HG02588 (cell line): ENCODE data around the gene JARID2.
A peak's percentile ranks its signal among the peaks of the same experiment; 100 is the strongest.
"Not testable (repeated sequence)": the region's sequence is repeated elsewhere in the genome, so short reads cannot be mapped to it uniquely, and the experiment has no call there.

Source experiments
- ATAC-seq: cut with Tn5 transposase; IDR thresholded peaks from one replicate; pipeline ENCODE4 v1.9.1; 2021; ENCODE audit warnings: mild to moderate bottlenecking, moderate library complexity; ENCODE audit not compliant: unreplicated experiment

Gene JARID2

DNA sequence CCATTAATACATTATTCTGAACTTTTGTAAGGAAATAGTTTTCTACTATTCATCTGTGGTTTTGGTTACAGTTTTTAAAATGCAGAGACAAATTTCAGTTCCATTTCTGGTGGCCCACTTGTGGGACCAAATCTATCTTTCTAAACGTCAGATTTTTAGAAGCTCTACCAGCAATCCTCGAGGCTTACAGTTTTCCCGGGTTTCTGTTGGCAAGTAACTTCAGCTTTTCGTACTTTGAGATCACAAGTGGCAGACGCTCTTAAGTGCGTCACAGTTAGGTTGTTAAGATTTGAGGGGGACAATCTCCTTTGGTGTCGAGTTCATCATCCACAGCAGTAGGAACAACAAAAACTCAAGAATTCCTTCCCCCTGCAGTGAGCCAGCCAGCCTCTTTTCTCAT is 60.0 kb downstream of the JARID2 start:
- peak; percentile 23 for ATAC-seq

DNA sequence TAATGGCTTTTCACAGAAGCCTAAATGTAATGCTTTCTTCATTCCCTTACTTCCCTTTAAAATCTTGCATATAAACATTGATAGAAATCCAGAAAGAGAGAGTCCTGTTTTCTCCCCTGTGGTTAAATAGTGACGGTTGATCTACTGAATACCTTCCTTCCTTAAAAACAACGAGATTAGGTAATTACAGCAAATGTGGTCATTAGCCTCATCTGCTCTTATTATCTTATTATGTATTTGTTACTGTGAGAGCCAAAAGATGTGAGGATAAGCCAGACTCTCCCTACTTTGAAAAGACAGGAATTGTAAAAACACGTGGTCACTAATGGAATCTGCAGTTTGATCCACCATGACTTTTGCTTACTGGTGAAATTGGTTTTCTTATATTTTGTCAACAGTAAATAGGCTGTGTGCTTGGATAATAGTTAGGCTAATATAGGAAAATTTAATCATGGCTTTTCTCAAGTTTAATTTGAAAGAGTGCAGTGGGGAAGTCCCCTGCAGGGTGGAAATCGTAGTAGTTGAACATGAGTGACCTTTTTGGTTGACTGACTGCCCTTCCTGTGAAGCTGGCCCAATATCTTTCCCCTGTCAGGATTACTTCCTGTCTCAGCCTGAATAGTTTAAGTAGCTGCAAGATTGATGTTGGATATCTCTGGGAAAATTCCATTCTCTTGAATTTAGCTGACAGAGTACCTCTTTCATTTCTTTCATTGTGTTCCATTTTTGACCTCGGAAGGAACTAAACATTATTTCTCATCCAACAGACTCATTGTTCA is 62.8 kb downstream of the JARID2 start:
- ATAC-seq = no peak

GRCh38 chr6:15309611-15310283 is 63.9 kb downstream of the JARID2 start:
- no peak for ATAC-seq

GRCh38 chr6:15310680-15311079 is 64.8 kb downstream of the JARID2 start:
- ATAC-seq = no peak

- ATAC-seq = no peak
These were observed 66.6 kb downstream of the JARID2 start for GRCh38 chr6:15312500-15312899.

DNA sequence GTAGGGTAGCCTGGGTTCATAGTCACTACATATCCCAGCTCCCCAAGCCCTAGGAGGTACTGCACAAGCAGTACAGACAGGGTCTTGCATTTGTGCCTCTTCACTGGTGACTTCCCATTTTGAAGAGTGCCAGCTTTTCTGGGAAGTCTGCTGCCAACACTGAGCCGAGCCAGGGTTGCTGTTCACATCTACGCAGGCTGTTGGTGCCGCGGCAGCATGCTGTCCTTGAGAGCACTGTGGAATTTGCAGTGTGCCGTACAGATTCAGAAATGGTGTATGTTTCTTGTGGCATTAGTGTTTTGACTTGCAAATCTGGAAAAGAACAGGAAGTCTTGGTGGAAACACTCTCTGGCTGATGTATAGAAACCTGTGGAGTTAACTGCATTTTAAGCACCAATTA is 67.5 kb downstream of the JARID2 start:
- ATAC-seq = no peak

GRCh38 chr6:15316754-15317153 is 70.9 kb downstream of the JARID2 start:
- ATAC-seq = no peak

- no peak for ATAC-seq
These were observed 71.4 kb downstream of the JARID2 start for GRCh38 chr6:15317251-15317650.

GRCh38 chr6:15317934-15318902 is 72.3 kb downstream of the JARID2 start:
- ATAC-seq = no peak

DNA sequence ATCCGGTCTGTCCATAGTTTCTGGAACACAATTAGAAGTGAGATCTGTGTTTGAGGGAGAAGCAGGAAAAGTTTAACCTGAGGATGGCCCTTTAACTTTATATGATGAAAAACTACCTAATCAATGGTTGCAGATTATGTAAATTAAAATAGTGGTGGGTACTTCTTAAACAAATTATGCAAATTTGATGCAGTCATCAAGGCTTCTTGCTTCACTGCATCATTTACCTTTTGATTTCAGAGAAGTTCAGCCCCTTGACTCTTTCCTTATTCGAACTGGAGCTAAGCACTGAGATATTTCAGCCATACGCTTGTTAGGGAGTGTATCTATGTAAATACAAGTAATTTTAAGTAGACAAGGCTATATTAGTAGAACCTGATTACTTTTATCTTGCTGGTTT is 73.8 kb downstream of the JARID2 start:
- no peak for ATAC-seq

DNA sequence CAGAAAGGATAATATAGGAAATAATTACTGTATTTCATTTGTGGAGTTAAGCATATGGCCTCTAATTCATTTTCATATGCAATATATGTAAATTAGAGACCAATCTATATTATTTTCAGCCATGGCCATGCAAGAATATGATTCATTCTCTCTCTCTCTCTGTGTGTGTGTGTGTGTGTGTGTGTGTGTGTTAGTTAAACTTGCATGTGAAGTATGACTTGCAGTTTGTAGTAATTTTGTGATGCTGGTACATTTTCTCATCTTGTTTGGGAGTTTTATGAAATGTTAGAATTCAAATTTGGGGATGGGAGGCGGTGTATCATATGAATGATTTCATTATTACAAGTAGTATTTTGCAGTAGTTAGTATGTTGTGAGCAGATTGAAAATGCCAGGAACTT is 74.8 kb downstream of the JARID2 start:
- no peak for ATAC-seq

DNA sequence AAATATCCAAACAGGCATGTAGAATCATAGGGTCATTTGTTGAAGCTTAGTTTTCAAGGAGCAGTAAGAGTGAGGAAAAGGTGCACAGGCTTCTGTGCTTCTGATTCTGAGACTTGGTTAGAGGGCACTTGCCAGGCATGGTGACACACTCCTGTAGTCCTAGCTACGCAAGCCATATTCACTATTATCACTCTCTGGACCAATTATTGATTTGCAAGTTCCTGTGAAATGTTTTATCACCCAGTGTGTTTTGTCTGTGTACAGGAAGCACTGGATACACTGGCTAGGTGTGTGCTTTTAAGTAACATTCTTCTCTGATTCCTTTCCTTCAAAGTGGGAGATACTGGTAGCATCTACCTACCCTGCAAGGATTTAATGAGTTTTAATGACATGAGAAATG is 76.3 kb downstream of the JARID2 start:
- no peak for ATAC-seq

GRCh38 chr6:15322781-15323536 is 77.1 kb downstream of the JARID2 start:
- ATAC-seq = no peak

GRCh38 chr6:15323611-15324010 is 77.7 kb downstream of the JARID2 start:
- not testable (repeated sequence) for ATAC-seq

DNA sequence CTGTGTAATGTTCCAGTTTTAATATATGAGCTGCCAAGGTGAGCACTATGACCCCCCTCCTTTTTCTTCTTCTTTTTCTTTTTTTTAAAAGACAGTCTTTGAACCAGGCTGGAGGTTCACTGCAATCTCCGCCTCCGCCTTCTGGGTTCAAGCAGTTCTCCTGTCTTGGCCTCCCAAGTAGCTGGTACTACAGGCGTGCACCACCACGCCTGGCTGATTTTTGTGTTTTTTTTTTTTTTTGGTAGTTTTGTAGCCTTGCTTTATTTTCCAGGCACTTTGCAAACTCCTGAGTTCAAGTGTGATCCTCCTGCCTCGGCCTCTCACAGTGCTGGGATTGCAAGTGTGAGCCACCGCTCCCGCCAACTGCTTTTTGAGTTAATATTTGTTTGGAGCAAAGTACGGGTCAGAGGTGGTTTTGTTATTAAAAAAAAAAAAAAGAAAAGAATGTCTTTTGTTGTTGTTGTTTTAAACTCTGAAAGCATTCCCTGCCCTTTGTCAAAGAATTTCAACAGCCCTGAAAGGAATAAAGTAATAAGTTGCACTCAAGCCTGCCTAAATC is 78.6 kb downstream of the JARID2 start:
- ATAC-seq = no peak

DNA sequence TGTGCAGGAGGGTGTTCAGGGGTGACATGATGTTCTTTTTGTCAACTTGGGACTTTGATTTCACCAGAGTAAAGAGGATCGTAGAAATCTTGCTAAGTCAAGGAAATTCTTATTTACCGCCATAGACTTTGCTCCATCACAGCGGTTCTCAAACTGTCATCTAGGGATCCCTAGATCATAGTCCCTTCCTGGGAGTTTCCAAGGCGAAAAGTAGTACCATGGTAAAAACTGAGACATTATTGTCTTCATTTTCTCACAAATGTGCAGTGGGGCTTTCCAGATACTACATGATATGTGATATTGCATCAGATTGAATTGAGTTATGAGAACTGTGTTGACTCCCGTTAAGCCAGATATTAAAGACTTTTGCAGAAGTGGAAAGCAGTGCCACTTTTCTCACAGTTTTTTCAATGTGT is 79.7 kb downstream of the JARID2 start:
- no peak for ATAC-seq

GRCh38 chr6:15326067-15326614 is 80.3 kb downstream of the JARID2 start:
- no peak for ATAC-seq

DNA sequence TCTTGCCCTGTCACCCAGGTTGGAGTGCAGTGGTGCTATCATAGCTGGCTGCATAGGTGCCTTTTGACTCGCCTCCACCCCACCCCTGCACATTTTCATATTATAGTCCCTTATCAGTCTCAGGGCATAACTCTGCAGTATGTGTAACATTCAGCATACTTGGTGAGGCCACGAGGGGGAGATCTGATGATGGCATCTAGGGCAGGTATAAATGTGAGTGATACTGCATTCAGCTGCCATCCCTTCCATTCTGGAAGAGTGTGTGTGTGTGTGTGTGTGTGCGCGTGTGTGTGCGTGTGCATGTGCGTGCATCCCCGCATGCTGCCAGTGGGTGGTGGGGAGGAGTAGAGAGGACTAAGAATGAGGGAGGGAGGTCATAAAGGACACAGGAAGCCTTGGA is 81.4 kb downstream of the JARID2 start:
- no peak for ATAC-seq

DNA sequence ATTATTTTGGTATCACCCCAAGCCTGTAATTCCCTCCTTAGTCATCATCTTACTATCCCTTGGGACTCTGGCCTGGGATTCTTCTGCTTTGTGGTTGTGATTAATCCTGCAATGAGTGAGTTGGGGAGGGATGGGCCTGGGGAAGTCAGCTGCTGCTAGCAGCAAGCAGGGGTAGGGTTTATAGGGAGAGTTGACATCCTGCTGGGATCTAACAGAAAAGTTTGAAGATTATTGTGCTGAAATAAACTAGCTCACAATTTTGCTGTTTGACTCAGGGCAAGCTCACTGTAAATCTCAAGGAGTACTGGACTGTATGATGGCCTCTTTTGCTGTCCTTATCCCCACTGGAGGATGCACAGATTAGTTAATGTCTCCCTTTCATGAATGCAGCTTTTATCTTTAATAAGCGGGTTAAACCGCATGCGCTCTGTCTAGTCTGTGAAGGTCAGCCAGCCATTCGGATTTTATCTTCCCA is 83.4 kb downstream of the JARID2 start:
- no peak for ATAC-seq
